HG03457 (cell line): Measurements from ENCODE around the gene SUGT1.
"Not testable (repeated sequence)": the region's sequence is repeated elsewhere in the genome, so short reads cannot be mapped to it uniquely, and the experiment has no call there.

Experiments
- ATAC-seq: cut with Tn5 transposase; IDR thresholded peaks from one replicate; pipeline ENCODE4 v1.9.1; 2021; ENCODE audit warnings: moderate number of reproducible peaks; ENCODE audit not compliant: unreplicated experiment

SUGT1 gene

GRCh38 chr13:52665325-52665724 is 12.7 kb downstream of the SUGT1 start:
- no peak for ATAC-seq

DNA sequence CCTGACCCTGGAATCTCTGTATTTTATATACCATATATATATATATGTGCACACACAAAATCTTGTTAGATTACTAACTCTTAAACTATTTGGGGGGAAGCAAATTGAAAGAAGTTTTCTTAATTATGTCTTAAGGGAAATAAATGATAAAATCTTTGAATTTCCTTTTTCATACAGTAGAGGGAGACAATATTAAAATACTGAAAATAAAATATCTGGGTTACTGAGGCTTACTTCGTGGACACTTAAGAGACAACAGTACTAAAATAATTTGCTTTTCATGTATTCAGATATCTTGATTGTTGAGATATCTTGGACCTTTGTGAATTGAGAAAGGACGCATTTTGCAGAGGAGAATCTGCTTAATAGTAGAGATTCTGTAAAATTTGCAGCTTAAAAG is 17.0 kb downstream of the SUGT1 start:
- no peak for ATAC-seq

DNA sequence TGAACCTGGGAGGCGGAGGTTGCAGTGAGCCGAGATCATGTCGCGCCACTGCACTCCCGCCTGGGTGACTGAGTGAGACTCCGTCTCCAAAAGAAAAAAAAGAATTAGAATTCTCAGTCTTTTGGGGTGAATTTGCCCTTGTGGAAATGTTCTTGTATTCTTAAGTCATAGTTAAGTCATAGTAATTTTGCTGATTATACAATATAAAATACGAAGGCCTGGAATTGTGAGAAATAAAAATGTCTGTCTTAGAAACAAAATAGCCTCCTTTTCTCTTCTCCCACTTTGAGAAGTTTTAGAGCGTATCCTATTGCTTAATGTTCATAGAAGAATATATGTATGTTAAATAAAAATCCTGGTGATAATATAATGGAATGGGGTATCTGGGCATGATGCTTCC is 18.1 kb downstream of the SUGT1 start:
- ATAC-seq: no peak

DNA sequence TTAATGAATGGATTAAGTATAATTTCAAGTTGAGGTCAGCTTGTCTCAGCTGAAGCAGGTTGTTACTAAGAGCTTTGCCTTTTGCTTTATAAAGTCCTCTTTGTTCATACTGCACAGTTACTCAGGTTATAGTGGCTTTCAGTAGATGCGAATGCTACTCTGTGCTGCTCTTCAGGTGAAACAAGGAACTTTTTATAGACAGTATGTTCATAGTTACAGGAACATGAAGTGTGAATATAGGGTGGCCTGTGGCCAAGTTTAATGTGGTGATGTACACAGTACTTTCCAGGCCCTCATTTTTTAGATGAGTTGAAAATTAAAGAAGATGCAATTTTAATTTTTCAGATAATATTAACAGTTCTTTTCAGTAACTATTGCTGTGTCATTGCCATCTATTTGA is 20.8 kb downstream of the SUGT1 start:
- ATAC-seq: no peak

- ATAC-seq: no peak
Observed at GRCh38 chr13:52677823-52678222, 25.2 kb downstream of the SUGT1 start.

GRCh38 chr13:52685806-52686205 is 33.2 kb downstream of the SUGT1 start:
- ATAC-seq: not testable (repeated sequence)

GRCh38 chr13:52686376-52686775 is 33.7 kb downstream of the SUGT1 start:
- ATAC-seq: no peak

GRCh38 chr13:52695856-52696255 is 43.2 kb downstream of the SUGT1 start:
- no peak for ATAC-seq

DNA sequence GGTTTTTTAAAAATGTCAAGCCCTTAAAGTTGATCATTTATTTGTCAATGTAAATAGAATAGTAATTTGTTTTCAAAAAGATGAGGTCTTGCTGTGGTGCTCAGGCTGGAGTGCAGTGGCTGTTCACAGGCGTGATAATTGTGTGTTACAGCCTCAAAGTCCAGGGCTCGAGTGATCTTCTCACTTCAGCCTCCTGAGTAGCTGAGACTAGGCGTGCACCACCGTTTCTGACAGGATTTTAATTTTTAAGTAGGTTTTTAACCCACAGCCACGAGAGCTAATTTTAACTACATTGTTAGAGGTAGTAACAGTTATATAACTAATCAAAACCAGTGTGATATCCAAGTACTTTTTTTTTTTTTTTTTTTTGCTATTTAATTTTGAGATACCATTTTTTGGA is 43.9 kb downstream of the SUGT1 start:
- ATAC-seq: no peak

DNA sequence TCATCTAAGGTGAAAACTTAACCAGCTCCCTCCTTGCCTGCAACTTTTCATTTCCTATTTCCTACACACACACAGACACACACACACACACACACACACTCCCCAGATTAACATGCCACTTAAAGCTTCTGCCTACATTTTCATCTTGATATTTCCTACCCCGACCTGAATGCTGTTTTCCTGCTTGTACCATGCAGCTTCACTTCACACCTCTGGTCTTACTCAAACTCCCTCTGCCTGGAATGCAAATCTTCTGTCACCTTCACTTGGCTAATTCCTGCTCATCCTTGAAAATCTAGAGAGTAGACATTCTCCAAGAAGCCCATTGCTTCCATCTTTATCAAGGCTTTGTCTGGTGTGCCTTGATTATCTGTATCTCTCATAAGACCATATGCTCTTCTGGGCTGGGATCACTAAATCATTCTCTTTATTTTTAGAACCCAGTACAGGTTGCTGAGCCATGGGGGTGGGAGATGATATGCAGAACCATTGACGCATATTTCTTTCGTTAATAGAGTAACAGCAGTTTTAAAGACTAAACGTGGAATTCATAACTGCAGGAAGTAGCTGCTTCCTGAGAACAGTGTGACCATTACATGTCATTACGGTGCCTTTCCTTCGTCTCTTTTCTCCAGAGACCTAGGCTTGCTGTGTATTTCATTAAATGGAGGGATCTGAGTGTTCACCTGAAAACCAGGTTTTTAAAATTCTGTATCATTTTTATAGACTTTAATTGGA is 49.3 kb downstream of the SUGT1 start:
- ATAC-seq: no peak

- no peak for ATAC-seq
Observed at GRCh38 chr13:52703482-52703881, 50.8 kb downstream of the SUGT1 start.

- no peak for ATAC-seq
Observed at GRCh38 chr13:52706081-52706480, 53.4 kb downstream of the SUGT1 start.

DNA sequence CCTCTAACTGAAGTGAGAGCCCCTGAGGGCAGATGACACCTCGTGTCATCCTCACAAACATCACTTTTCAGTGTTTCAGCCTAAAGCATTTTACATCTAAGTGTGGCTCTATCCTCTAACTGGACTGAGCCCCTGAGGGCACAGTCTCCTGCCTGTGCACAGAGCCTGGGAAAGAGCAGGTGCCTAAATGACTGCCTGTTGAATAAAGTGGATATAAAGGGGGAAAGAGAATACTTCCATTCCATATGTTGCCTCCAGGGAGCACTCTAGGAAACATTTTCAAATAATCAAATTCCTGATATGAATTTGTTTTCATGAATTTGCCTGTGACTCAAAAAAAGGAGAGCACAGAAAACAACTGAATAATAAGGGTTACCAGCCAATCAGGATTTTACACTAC is 54.7 kb downstream of the SUGT1 start:
- no peak for ATAC-seq

- not testable (repeated sequence) for ATAC-seq
Observed at GRCh38 chr13:52708266-52708665, 55.6 kb downstream of the SUGT1 start.

DNA sequence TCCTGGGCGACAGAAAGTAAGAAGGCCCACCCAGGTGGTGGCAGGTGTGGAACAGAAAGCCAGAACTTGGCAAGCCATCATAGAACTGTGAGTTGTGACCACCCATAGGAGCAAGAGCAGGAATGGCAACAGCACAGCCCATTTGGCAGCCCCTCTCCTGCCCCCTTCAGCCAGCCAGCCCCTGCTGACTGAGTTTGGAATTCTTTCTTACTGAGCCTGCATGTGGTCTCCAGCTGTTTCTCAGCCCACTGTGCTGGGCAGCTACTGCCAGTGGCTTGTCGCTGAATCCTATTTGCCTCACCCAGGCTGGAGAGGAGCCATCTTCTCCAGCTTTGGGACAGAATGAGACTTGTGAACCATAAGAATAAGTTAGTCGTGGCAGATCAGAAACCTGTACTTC is 58.6 kb downstream of the SUGT1 start:
- ATAC-seq: no peak

DNA sequence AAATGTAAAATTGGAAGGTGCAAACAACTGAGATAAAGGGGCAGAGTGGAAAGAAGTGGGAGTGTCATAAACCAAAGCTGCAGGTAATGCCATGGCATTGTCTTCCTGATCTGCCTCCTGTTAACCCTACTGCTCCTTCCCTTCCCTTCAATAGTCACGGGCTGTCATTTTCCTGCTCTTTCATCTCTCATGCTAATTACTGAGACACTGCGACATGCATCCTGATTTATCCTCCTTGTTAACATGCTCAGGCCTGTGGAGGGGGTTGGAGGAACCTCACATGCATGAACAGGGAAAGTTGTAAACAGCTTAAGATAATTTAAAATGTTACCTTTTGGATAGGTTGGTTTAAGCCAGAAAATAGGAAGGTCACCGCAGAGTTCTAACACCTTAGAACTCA is 59.7 kb downstream of the SUGT1 start:
- no peak for ATAC-seq

DNA sequence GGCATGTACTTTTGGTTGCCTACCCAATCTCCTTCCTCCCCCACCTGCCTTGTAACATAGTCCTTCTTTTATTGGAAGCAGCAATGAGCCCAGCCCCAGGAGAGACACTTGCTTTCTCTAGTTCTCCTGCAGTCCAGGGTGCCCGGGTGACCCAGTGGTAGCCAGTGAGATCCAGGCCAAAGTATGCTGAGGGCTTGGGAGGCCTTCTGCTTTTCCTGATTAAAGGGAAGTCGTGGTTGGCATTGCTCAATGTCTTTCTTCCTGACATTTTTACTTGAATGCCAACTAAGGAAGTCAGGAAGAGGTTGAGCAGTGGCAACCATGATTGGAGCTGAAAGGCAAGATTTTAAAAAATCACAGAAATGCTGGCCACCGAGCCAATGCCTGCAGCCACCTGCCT is 61.3 kb downstream of the SUGT1 start:
- no peak for ATAC-seq

- not testable (repeated sequence) for ATAC-seq
Observed at GRCh38 chr13:52720904-52721303, 68.3 kb downstream of the SUGT1 start.

DNA sequence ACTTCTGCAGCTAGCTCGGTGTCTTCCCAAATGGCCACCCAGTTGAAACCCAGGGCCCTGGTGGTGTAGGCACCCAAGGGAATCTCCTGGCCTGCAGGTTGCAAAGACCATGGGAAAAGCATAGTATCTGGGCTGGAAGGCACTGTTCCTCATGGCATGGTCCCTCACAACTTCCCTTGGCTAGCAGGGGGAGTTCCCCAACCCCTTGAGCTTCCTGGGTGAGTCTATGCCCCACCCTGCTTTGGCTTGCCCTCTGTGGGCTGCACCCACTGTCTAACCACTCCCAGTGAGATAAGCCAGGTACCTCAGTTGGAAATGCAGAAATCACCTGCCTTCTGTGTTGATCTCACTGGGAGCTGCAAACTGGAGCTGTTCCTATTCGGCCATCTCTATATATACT is 68.7 kb downstream of the SUGT1 start:
- ATAC-seq: not testable (repeated sequence)

DNA sequence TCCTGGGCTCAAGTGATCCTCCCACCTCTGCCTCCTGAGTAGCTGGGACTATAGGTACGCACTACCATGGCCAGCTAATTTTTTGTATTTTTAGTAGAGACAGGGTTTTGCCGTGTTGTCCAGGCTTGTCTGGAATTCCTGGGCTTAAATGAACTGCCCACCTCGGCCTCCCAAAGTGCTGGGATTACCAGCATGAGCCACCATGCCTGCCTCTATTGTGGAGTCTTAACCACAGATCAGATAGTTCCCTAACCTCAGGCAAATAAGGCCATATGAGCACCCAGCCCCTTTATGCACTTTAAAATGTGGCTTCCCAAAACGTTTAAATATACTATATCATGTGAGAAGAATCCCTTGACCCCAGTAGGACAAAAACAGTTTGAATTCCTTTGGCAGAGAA is 70.5 kb downstream of the SUGT1 start:
- no peak for ATAC-seq

DNA sequence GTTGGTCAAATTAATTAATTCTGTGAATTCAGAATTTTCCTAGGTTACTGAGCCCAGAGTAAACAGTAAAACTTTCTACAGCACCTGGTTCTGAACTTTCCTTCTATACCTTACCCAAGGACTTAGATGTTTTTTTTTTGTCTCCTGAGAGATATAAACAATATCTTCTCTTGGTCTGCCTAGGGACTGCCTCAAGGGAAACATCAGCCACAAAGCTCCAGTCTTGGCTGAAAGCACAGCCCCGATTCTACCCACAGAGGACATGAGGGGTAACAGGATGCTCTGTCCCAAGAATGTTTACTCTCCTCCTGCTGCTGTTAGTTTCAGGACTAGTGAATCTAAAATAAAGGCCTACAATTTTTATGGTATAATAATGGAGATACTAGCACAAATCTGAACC is 72.7 kb downstream of the SUGT1 start:
- ATAC-seq: no peak

DNA sequence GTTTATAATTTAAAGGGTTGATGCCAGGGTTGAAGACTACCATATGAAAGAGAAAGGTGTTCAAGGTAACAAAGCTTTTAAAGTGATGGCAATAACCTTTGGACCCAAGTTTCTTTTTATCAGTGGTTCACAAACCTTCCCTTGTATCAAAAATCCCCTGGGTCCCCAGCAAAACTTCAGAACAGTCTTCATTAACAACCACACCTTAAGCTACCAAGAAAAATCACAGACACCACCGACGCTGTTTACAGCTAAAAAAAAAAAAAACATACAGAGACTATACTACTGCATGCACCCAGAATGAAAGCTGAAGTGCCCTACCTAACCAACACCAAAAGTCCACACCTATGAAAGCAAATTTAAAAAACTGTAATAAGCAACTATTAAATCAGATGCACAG is 73.6 kb downstream of the SUGT1 start:
- no peak for ATAC-seq

DNA sequence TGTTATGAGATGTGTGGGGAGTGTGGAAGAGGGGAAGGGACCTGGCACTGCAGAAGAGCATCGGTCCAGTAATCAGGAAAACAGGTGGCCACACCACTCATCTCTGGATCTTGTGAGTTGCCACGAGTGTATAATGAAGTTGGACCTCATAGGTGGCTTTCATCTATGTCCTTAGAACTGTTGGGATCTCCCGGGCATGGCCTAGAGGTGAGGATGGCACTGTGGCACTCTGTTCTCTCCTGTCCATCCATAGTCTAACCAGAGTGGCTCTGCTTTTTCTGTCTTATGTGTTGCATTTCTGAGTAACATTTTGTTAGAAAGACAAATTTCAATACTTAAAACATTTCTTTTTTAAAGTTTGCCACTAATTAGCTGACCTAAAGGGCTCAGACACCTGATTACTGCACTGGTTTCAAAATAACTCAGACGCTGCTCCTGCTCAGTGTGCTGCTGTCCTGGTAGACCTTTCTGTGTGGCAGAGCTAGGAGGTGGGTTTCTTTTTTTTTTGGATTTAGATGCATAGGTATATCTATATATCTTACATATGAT is 81.5 kb downstream of the SUGT1 start:
- ATAC-seq: no peak
